Astrocyte of the cerebellum (primary cell): Measurements from ENCODE around the gene ESYT3.
A peak's percentile ranks its signal among the peaks of the same experiment; 100 is the strongest.
"Not testable (repeated sequence)": the region's sequence is repeated elsewhere in the genome, so short reads cannot be mapped to it uniquely, and the experiment has no call there.

Source experiments
- DNase-seq: peaks from one replicate; pipeline ENCODE4 v3.0.0-alpha.2; 2011; ENCODE audit warnings: low read depth
- H3K4me3 ChIP-seq: 2 replicates; pipeline ENCODE4 v1.5.1; 2011; ENCODE audit warnings: mild to moderate bottlenecking, low read depth, low read length, moderate library complexity
- in situ Hi-C: cut with HindIII; loops from 2 replicates; pipeline ENCODE4 v1.10.0; 2017; ENCODE audit warnings: low sequenced_read_pairs
- TF ChIP-seq, protein P1 (sequence below): IDR thresholded peaks from 2 replicates; pipeline ENCODE4 v1.5.1; 2012; ENCODE audit warnings: low read length, low read depth, moderate library complexity, mild to moderate bottlenecking; ENCODE audit errors: missing control alignments

The ESYT3 gene

DNA sequence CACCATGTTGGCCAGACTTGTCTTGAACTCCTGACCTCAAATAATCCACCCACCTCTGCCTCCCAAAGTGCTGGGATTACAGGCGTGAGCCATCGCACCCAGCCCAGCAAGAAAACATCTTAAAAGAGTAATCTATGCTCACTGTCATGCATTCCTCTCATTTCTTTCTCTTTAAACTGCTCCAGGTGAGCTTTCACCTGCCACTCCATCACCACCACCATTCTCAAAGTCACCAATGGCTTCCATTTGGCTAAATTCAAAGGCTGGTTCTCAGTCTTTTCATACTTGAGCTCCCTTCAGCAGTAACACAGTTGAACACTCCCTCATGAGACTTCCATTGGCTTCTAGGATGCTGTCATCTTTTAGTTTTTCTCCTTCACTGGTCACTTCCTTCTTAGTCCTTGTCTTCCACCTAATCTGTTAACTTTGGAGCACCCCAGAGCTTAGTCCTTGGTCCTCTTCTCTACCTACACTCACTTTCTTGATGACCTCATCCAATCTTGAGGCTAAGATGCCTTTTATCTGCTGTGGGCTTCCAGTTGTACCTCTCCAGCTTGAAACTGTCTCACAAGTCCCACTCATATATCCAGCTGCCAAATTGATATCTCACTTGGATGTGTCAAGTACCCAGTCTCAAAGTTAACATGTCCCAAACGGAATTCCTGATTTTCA is 27.0 kb upstream of the ESYT3 start:
- in situ Hi-C loops = no loop called here
- no peak overlapping the region for H3K4me3 ChIP-seq
- TF ChIP-seq, protein P1, sequence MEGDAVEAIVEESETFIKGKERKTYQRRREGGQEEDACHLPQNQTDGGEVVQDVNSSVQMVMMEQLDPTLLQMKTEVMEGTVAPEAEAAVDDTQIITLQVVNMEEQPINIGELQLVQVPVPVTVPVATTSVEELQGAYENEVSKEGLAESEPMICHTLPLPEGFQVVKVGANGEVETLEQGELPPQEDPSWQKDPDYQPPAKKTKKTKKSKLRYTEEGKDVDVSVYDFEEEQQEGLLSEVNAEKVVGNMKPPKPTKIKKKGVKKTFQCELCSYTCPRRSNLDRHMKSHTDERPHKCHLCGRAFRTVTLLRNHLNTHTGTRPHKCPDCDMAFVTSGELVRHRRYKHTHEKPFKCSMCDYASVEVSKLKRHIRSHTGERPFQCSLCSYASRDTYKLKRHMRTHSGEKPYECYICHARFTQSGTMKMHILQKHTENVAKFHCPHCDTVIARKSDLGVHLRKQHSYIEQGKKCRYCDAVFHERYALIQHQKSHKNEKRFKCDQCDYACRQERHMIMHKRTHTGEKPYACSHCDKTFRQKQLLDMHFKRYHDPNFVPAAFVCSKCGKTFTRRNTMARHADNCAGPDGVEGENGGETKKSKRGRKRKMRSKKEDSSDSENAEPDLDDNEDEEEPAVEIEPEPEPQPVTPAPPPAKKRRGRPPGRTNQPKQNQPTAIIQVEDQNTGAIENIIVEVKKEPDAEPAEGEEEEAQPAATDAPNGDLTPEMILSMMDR = no peak

DNA sequence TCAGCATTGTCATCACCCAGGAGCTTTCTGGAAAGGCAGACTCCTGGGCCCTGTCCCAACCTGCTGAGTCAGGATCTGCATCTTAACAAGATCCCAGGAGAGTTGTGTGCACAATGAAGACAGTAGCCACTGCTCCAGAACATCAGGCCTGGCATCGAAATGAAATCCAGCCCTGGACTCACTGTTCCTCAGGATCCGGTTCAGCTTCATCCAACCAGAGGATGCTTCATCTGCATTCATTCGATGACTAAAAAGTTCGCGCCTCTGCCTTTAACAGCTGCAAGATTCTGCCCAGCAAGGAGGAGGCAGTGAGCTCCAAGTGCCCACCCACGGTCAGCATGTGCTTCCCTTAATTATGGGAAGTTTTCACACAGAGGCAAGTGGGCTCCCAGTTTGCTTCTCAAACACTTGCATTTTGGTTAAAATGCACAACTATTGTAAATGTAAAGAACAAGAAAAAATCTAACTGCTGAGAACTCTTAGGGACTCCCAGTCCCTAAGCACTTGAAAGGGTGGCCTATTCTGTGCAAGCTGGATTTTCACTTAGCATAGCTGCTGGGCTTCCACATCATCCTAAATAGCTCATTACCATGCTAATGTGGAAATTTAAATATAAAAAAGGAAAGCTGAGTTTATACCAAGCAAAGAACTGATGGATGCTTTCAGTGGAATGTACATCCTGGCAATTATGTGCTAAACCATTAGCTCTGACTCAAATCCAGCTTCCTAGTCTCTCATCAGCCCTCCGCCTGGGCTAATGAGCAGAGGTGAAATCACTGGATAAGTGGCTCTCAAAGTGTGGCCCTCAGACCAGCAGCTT is 25.5 kb upstream of the ESYT3 start:
- no peak for DNase-seq
- TF ChIP-seq, protein P1 = no peak
- in situ Hi-C loops = no loop called here
- no peak overlapping the region for H3K4me3 ChIP-seq

More for the DNA sequence above, 27.0 kb upstream of the ESYT3 start:
- DNase-seq = no peak

DNA sequence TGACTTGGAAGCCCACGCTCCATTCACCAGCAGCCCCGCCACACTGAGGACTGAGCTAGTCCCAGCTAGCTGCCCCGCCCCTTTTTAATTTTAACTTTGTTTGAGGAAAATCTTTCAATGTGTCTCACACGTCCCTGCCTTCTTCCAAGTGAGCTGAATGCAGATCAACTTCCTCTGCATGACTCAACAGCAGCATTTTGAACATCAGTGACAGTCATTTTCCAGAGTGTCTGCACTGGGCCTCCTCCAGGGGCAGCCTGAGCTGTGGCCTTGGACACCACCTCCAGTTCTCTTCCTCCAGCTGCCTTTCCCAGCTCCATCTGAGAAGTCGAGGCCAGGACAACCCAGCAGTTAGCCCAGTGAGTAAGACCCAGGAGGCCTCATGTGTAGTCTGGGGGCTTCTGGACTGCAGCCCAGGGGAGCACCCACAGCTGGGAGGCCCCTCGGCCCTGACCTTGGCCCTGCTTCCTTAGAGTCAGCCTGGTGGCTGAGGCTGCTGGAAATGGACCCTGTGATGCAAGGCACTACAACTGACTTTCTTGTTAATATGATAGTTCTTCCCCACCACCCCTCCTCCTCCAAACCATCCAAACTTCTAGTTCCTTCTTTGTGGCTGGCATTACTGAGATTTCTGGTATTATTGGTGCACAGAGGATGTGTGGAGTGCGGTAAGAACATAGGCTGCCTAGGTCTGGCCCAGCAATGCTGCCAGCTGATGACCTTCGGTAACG is 21.4 kb upstream of the ESYT3 start:
- in situ Hi-C loops = no loop called here
- TF ChIP-seq, protein P1 = no peak
- no peak for DNase-seq
- H3K4me3 ChIP-seq = no peak overlapping the region

DNA sequence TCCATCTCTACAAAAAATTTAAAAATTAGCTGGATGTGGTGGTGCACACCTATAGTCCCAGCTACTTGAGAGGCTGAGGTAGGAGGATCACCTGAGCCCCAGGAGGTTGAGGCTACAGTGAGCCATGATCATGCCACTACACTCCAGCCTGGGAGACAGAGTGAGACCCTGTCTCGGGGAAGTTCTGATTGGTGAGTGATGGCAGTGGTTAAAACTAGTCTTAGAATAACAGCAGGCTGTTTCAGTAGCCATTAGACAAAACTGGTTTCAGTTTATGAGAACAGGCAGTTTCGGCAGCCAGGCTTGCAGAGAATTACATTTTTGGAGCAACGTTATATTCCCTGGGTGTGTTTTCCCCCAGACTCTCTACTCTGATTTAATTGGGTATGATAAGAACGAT is 18.2 kb upstream of the ESYT3 start:
- H3K4me3 ChIP-seq, DNase-seq, in situ Hi-C loops: not testable (repeated sequence)

DNA sequence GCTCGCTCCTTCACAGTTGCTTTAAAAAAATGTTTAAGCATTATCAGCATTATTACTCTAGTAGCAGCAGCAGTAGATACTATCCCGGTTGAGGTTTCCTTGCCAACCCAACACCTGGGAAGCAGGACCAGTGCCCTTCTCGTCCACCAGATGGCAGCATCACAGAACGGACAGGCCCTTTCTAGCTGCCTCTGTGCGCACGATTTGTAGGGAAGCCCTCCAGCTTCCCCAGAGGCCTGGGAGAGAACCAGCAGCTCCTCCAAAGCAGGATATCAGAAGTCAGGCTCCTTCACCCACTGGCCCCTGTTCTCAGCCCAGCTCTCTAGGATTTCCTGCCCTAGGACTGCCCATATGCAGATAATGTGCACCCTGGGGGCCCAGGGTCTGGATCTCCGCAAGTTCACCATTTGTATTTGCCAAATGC is 16.8 kb upstream of the ESYT3 start:
- in situ Hi-C loops = no loop called here
- peak; percentile 76 for DNase-seq
- no peak overlapping the region for H3K4me3 ChIP-seq
- TF ChIP-seq, protein P1 = peak; percentile 99

DNA sequence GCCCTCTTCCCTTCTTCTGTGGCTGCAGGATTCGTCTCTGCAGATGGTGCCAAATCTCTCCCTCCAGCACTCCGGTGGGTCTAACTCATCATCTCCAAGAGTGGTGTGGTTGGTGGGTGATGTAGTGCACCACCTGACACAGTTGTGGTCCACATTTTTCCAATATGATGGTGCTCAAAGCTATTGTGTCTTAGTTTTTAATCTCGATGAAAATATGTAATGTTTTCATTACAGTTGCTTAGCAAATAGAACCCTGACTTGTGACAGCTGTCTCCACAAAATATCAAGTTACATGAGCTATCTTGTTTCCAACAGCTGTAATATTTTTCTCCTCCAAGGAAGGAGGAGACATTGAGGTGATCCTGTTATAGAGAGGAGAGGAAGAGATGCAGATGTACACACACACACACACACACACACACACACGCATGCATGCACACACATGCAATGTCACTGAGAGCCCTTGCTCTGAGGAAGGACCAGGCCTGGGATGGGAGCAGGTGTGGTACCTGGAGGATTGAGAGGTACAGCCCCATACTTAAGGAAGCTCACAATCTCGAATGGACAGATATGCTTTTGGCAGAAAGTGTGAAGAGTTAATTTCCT is 15.7 kb upstream of the ESYT3 start:
- no peak for DNase-seq
- in situ Hi-C loops = no loop called here
- H3K4me3 ChIP-seq = no peak overlapping the region
- TF ChIP-seq, protein P1 = no peak
